Central memory CD8-positive, alpha-beta T cell (primary cell): ENCODE data around the gene CASTOR2.
"Not testable (repeated sequence)": the region's sequence is repeated elsewhere in the genome, so short reads cannot be mapped to it uniquely, and the experiment has no call there.

Source experiments
- ATAC-seq: fragments of 150-1000 bp; cut with Tn5 transposase; replicated peaks from 2 replicates; pipeline ENCODE4 v1.10.0; 2022; ENCODE audit warnings: mild to moderate bottlenecking, moderate FRiP score, moderate number of reproducible peaks; ENCODE audit not compliant: poor library complexity, severe bottlenecking; ENCODE audit errors: extremely low read depth
- DNase-seq, 2 donors: peaks; one replicate each; pipeline ENCODE4 v3.0.0; 2021; ENCODE audit warnings: low spot score in 2 of 2
- H3K27ac Mint-ChIP-seq: one replicate; pipeline ENCODE4 v1.8.0; 2022; ENCODE audit warnings: low read depth, mild to moderate bottlenecking, moderate library complexity, mixed read lengths
- H3K27me3 Mint-ChIP-seq: one replicate; pipeline ENCODE4 v1.8.0; 2022; ENCODE audit warnings: mixed read lengths
- H3K36me3 Mint-ChIP-seq: one replicate; pipeline ENCODE4 v1.8.0; 2022; ENCODE audit warnings: mild to moderate bottlenecking, moderate library complexity, mixed read lengths; ENCODE audit not compliant: insufficient read depth
- H3K4me1 Mint-ChIP-seq: one replicate; pipeline ENCODE4 v1.8.0; 2022; ENCODE audit warnings: mixed read lengths
- H3K4me3 Mint-ChIP-seq: one replicate; pipeline ENCODE4 v1.8.0; 2022; ENCODE audit warnings: mild to moderate bottlenecking, moderate library complexity, mixed read lengths
- H3K9me3 Mint-ChIP-seq: one replicate; pipeline ENCODE4 v1.8.0; 2022; ENCODE audit warnings: mixed read lengths

The CASTOR2 gene

DNA sequence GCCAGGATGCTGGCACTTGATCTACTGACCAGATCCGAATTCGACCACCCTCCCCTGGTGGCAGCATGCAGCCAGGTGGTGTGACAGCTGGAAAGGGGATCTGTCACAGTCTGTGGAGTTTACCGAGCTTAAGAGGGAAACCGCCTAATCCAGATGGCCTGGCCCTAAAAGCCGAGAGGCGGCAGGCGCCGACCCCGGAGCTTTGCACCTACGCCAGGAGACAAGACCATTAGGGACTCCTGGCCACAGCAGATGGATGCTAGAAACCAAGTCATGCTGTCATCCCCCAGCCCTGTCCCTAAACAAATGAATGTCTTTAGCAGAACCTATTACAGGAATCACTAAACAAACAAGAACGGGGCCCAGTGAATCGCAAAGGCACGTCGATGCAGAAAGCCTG is 81.4 kb downstream of the CASTOR2 start:
- no peaks in the 10 kb centered on the region for H3K9me3 Mint-ChIP-seq
- no peaks in the 10 kb centered on the region for H3K4me1 Mint-ChIP-seq
- H3K27ac Mint-ChIP-seq, result no peak overlapping the region
- no peaks in the 10 kb centered on the region for H3K27me3 Mint-ChIP-seq
- DNase-seq (no peak), ATAC-seq (no peak)
- no peak overlapping the region for H3K4me3 Mint-ChIP-seq
- H3K36me3 Mint-ChIP-seq, result peaks cover 34% of the 10 kb centered on the region

DNA sequence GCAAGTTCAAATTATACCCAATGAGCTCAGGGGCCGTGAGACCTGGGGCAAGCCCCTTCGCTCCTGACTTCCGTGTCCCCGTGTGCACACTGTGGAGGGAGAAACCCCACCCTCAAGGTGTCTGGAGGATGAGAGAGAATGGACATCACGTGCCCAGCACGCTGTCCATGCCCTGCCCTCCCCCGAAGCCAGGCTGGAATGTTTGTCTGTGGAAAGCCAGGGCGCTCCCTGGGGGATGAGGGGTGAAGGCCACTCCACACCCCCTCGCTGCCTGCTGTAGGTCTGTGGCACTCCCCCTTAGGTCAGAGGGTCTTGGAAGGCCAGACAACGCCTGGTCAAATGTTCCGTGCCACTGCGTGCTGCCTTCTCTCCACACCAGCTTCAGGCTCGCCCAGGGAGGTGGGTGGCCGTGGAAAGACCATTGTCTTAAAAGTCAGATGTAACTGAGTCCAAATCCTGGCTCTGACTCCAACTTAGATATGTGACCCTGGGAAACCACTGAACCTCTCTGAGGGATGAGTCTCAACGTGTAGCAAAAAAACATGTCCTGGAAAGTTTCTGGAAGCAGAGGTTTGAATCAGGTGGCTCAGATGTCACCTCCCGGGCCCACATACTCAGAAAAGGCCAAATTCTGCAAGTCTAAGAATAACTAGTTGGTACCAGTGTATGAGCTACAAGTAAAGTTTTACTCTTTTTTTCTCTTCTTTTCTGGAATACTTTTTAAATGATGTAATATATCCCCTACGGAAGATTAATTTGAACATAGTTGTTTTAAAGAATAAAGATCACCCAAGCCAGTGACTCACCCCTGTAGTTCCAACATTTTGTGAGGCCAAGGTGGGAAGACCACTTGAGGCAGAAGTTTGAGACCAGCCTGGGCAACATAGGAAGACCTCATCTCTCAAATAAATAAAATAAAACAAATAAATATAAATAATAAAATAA is 84.2 kb downstream of the CASTOR2 start:
- ATAC-seq (no peak), DNase-seq (no peak)
- Mint-ChIP-seq H3K9me3 (no peaks in the 10 kb centered on the region), H3K27ac (no peak overlapping the region), H3K27me3 (no peaks in the 10 kb centered on the region), H3K4me1 (no peaks in the 10 kb centered on the region), H3K4me3 (no peak overlapping the region), H3K36me3 (peaks cover 42% of the 10 kb centered on the region)

DNA sequence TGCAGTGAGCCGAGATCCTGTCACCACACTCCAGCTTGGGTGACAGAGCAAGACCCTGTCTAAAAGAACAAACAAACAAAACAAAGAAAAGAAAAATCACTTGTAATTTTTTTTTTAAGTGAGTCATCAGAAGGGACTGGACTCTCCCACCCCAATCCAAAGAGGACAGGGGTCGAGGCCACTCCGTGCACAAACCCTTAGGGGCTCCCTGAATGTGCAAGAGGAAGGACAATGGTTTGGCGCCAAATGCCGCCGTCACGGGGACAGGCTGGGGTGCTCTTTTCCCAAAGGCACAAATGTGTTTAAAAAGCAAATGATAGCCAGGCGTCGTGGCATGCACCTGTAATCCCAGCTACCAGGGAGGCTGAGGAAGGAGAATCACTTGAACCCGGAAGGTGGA is 85.3 kb downstream of the CASTOR2 start:
- Mint-ChIP-seq H3K27me3 (no peaks in the 10 kb centered on the region), H3K4me3 (no peak overlapping the region), H3K27ac (no peak overlapping the region), H3K4me1 (no peaks in the 10 kb centered on the region), H3K36me3 (peaks cover 48% of the 10 kb centered on the region), H3K9me3 (no peaks in the 10 kb centered on the region)
- ATAC-seq (no peak), DNase-seq (no peak)

DNA sequence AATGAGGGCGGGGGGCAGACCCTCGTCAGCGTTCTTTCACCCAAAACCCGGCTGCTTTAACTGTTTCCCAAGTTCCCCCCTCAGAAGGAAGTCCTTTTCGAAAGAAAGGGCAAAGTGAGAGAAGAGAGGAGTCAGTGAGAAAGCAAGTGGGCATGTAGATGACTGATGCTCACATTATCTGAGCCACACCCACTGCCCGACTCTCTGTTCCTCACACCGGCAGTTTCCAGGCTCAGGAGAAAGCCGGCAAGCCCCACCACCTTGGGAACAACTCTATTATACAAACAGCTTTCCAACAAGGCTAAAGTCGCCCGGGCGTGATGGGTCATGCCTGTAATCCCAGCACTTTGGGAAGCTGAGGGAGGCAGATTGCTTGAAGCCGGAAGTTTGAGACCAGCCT is 86.0 kb downstream of the CASTOR2 start:
- Mint-ChIP-seq H3K4me3 (no peak overlapping the region), H3K27me3 (no peaks in the 10 kb centered on the region), H3K36me3 (peaks cover 53% of the 10 kb centered on the region), H3K4me1 (no peaks in the 10 kb centered on the region), H3K9me3 (no peaks in the 10 kb centered on the region), H3K27ac (no peak overlapping the region)
- ATAC-seq (no peak), DNase-seq (no peak)

DNA sequence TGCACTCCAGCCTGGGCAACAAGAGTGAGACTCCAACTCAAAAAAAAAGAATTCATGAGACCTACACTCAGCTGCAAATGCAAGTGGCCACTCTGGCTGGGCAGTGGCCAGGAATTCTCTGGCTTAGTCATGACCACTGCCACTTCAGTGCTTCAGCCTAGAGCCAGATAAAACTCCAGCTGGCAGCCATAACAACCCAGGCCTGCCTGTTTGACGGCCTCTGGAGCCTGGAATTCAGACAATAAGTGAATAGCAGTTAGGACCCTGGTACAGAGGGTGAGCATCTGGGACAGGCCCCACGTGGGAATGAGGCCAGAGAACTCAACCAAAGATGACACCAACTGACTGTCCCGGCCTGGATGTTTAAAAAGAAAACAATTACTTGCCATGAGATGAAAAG is 90.2 kb downstream of the CASTOR2 start:
- ATAC-seq (no peak), DNase-seq (no peak)
- Mint-ChIP-seq H3K9me3 (no peaks in the 10 kb centered on the region), H3K27me3 (no peaks in the 10 kb centered on the region), H3K4me1 (no peaks in the 10 kb centered on the region), H3K27ac (no peak overlapping the region), H3K36me3 (peaks cover 55% of the 10 kb centered on the region), H3K4me3 (no peak overlapping the region)

DNA sequence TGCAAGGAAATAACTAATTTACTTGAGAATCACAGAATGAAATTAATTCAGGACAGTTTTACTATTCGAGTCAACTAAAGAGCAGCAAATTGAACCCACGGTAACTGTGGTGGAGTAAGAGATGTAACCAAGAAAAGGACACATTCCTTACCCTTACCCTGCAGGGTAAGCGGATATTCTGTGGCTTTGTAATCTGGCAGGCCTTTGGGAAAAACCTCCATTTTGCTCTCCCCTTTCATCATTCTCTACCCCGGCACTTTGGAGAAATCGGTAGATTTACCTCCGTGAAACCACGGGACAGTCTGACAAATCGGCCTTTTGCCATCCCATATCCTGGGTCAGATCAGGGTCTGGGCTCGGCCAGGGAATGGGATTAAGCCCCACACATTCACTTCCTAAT is 90.7 kb downstream of the CASTOR2 start:
- no peak overlapping the region for H3K27ac Mint-ChIP-seq
- H3K9me3 Mint-ChIP-seq, result no peaks in the 10 kb centered on the region
- H3K36me3 Mint-ChIP-seq, result peaks cover 58% of the 10 kb centered on the region
- no peaks in the 10 kb centered on the region for H3K4me1 Mint-ChIP-seq
- no peak for ATAC-seq
- no peak for DNase-seq
- no peaks in the 10 kb centered on the region for H3K27me3 Mint-ChIP-seq
- no peak overlapping the region for H3K4me3 Mint-ChIP-seq

DNA sequence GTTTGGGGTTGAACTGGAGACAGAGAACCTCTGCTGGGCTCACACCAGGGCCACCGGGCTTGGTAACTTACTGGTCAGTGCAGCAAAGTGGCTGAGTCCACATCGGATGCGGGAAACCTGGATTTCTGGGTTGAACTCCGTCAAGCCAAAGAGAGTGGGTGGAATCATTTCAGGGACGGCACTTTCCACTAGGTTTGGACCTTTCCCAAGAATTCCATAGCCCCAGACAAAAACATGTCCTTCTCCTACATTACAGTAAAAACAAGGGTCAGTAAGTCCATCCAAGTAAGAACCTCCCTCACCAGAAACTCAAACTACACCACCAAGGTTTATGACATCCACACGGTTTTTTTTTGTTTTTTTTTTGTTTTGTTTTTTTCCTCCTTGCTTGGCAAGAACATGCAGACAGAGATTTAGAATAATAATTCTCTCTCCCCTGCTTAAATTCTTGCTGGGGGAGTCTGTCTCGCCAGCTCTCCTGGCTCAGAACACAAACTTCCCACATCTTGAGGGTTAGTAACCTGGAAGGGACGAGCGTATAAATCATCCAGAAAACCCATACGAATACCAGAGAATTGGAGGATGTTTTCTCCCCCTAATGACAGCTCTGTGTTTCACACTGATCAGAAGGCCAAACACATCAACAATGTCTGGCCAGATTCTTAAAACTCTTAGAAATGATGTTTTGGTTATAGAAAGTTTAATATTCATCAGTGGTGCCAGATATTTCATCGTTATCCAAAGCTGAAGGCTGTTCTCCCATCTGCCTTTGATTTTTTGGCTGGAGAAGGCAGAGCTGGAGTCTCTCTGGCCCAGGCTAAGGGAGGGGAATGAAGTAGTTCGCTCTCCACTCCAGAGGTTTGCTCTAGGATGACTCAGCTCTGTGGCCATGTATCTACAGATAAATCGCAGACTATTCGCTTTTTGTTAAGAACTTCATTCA is 91.6 kb downstream of the CASTOR2 start:
- Mint-ChIP-seq H3K4me1 (no peaks in the 10 kb centered on the region), H3K4me3 (no peak overlapping the region)
- no peak for DNase-seq

DNA sequence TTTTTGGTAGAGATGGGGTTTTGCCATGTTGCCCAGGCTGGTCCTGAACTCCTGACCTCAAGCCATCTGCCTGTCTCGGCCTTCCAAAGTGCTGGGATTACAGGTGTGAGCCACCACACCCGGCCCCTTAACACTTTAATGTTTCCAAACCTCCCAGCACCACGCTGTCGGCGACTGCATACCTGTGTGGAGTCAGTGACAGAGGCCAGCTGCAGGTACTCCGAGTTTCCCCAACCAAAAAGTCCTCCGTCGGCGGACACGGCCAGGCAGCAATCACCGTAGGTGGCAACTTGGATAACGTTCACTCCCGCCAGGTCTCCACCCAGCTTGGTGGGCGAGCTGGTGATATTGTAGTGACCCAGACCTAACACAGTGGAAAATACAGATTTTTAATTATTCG is 93.9 kb downstream of the CASTOR2 start:
- H3K36me3 Mint-ChIP-seq, result peaks cover 60% of the 10 kb centered on the region
- no peak overlapping the region for H3K4me3 Mint-ChIP-seq
- DNase-seq, result no peak
- no peak overlapping the region for H3K27ac Mint-ChIP-seq
- H3K27me3 Mint-ChIP-seq, result no peaks in the 10 kb centered on the region
- H3K4me1 Mint-ChIP-seq, result peaks cover 5% of the 10 kb centered on the region
- H3K9me3 Mint-ChIP-seq, result no peaks in the 10 kb centered on the region
- ATAC-seq, result no peak

More for the DNA sequence above, 91.6 kb downstream of the CASTOR2 start:
- peaks cover 55% of the 10 kb centered on the region for H3K36me3 Mint-ChIP-seq
- H3K27ac Mint-ChIP-seq, result no peak overlapping the region
- H3K9me3 Mint-ChIP-seq, result no peaks in the 10 kb centered on the region
- no peaks in the 10 kb centered on the region for H3K27me3 Mint-ChIP-seq
- no peak for ATAC-seq

DNA sequence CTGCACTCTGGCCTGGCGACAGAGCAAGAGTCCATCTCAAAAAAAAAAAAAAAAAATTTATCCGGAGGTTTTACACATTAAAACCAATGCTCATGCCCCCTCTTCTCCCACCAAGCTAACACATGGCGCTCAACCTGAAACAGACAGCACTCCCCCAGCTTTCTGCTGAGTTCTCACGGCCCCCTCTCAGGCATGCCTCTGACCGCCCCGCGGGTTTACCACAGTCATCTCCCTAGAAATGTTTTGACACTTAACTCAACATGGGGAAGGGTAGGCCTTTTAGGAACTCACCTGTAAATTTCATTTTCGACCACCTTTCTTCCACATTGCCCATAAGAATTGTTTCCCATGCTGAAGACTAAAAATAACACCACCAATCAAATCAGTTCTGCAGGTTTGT is 99.8 kb downstream of the CASTOR2 start:
- peaks cover 66% of the 10 kb centered on the region for H3K36me3 Mint-ChIP-seq
- H3K4me3 Mint-ChIP-seq, result no peak overlapping the region
- DNase-seq (no peak), ATAC-seq (no peak)
- no peaks in the 10 kb centered on the region for H3K27me3 Mint-ChIP-seq
- H3K27ac Mint-ChIP-seq, result no peak overlapping the region
- no peaks in the 10 kb centered on the region for H3K9me3 Mint-ChIP-seq
- peaks cover 5% of the 10 kb centered on the region for H3K4me1 Mint-ChIP-seq

DNA sequence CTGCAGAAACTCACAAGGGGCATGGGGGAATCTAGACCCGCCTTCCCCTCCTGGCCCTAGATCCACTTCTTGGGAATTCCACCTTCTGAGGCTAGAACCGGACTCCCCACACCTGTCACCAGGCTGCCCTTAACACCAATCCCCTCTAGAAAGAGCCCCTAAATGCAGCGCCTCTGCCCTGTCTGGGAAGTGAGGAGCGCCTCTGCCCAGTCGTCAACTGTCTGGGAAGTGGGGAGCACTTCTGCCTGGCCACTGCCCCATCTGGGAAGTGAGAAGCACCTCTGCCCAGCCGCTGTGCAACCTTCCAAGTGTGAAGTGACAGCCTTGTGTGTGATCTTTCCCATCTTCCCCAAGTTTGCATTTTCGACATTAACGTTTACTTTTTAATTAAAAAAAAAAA is 100.3 kb downstream of the CASTOR2 start:
- Mint-ChIP-seq H3K4me3 (no peak overlapping the region), H3K9me3 (no peaks in the 10 kb centered on the region), H3K36me3 (peaks cover 68% of the 10 kb centered on the region), H3K27ac (no peak overlapping the region), H3K27me3 (no peaks in the 10 kb centered on the region), H3K4me1 (peaks cover 5% of the 10 kb centered on the region)
- DNase-seq (no peak), ATAC-seq (no peak)

DNA sequence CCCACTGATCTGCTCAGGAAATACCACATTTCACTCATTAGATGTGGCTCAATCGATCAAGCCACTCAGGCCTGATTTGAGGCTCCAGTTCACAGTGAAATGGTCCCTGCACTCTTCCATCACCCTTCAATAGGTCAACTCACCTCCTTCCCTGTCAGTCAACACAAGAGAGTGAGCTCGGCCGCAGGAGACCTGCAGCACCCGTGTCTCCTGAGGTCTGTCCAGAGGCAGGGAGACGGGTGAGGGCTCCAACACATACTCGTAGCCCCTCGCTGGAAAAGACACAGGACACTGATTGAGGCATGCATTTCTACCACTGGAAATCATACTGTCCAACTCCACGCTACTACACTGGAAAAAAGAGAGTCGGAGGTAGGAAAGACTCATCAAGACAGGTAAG is 102.0 kb downstream of the CASTOR2 start:
- Mint-ChIP-seq H3K4me1 (peaks cover 2% of the 10 kb centered on the region), H3K9me3 (no peaks in the 10 kb centered on the region), H3K27ac (no peak overlapping the region), H3K27me3 (no peaks in the 10 kb centered on the region), H3K4me3 (no peak overlapping the region), H3K36me3 (peaks cover 64% of the 10 kb centered on the region)
- DNase-seq, result no peak
- no peak for ATAC-seq

DNA sequence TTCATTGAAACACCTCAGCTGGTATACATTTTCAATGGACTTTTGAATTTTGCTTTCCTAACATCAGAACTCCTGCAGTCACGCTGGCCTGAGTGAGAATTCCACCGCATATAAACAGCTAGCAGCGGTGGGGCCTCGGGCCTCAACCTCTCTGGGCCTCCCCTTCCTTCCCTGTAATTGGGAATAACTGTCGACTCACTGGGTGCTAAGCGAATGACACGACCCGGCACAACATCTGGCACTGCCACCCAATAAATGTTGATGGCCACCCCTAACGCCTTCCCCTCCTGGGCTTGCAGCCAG is 108.4 kb downstream of the CASTOR2 start:
- ATAC-seq (no peak), DNase-seq (no peak)
- Mint-ChIP-seq H3K27me3 (no peaks in the 10 kb centered on the region), H3K4me3 (peak overlapping the region; percentile 93), H3K27ac (peak overlapping the region; percentile 97), H3K9me3 (no peaks in the 10 kb centered on the region), H3K4me1 (peaks cover 4% of the 10 kb centered on the region), H3K36me3 (peaks cover 28% of the 10 kb centered on the region)

DNA sequence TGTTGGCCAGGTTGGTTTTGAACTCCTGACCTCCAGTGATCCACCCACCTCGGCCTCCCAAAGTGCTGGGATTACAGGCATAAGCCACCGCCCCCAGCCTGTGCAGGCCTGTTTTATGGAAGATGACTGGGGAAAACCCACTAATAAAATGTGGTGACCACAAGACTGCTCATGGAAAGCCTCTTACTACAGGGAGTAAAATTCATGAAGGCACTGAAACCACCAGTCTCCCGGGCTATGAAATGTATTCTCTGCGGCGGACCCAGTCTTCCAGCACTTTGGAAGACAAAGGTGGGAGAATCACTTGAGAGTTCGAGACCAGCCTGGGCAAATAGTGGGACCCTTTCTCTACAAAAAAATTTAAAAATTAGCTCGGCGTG is 109.7 kb downstream of the CASTOR2 start:
- not testable (repeated sequence) for DNase-seq, H3K9me3 Mint-ChIP-seq, H3K27me3 Mint-ChIP-seq, ATAC-seq, H3K4me1 Mint-ChIP-seq
- peaks cover 19% of the 10 kb centered on the region for H3K36me3 Mint-ChIP-seq
- peak overlapping the region; percentile 93 for H3K4me3 Mint-ChIP-seq
- peak overlapping the region; percentile 97 for H3K27ac Mint-ChIP-seq
